ENCODE results near the gene WIPF1. TPM values are rescaled to one million over a fixed set of nuclear protein-coding genes. Genes with fewer than 3 reads are reported as not detected.

WIPF1 gene
- 10 to 100 TPM; 26.7 to 30.8 (median 28.4) TPM for polyA plus RNA-seq (ENCODE audit: insufficient read length in 4 of 4)

GRCh38 chr2:174597345-174598047 lies at the start of gene WIPF1:
WIPF1 (minus strand) TSS chr2:174597804; CDS start chr2:174585573, 12,231 bp downstream.
- DNase-seq (ENCODE audit: low read depth in 4 of 4, low spot score in 3 of 4), result no peak

- DNase-seq (ENCODE audit: low read depth in 4 of 4, low spot score in 3 of 4), result no peak
Measured at GRCh38 chr2:174645296-174645695, 47.7 kb upstream of the WIPF1 start.

- DNase-seq (ENCODE audit: low read depth in 4 of 4, low spot score in 3 of 4), result no peak
Measured at GRCh38 chr2:174644406-174644805, 46.8 kb upstream of the WIPF1 start.

- DNase-seq (ENCODE audit: low read depth in 4 of 4, low spot score in 3 of 4), result no peak
Measured at GRCh38 chr2:174643356-174643755, 45.8 kb upstream of the WIPF1 start.

GRCh38 chr2:174641168-174641567 lies 43.6 kb upstream of the WIPF1 start:
- DNase-seq (ENCODE audit: low read depth in 4 of 4, low spot score in 3 of 4), result no peak

- DNase-seq (ENCODE audit: low read depth in 4 of 4, low spot score in 3 of 4), result no peak
Measured at GRCh38 chr2:174636987-174637386, 39.4 kb upstream of the WIPF1 start.

GRCh38 chr2:174635776-174636404 lies 38.3 kb upstream of the WIPF1 start:
- no peak for DNase-seq (ENCODE audit: low read depth in 4 of 4, low spot score in 3 of 4)

- no peak for DNase-seq (ENCODE audit: low read depth in 4 of 4, low spot score in 3 of 4)
Measured at GRCh38 chr2:174635015-174635593, 37.5 kb upstream of the WIPF1 start.

- no peak for DNase-seq (ENCODE audit: low read depth in 4 of 4, low spot score in 3 of 4)
Measured at GRCh38 chr2:174634130-174635014, 36.8 kb upstream of the WIPF1 start.

GRCh38 chr2:174633623-174633930 lies 36.0 kb upstream of the WIPF1 start:
- DNase-seq (ENCODE audit: low read depth in 4 of 4, low spot score in 3 of 4), result peak; percentile 34 to 51 (median 44)

GRCh38 chr2:174632841-174633622 lies 35.4 kb upstream of the WIPF1 start:
- no peak for DNase-seq (ENCODE audit: low read depth in 4 of 4, low spot score in 3 of 4)

GRCh38 chr2:174631009-174631981 lies 33.7 kb upstream of the WIPF1 start:
- DNase-seq (ENCODE audit: low read depth in 4 of 4, low spot score in 3 of 4), result no peak

GRCh38 chr2:174630107-174630506 lies 32.5 kb upstream of the WIPF1 start:
- DNase-seq (ENCODE audit: low read depth in 4 of 4, low spot score in 3 of 4), result no peak

GRCh38 chr2:174629506-174629905 lies 31.9 kb upstream of the WIPF1 start:
- no peak for DNase-seq (ENCODE audit: low read depth in 4 of 4, low spot score in 3 of 4)

- DNase-seq (ENCODE audit: low read depth in 4 of 4, low spot score in 3 of 4), result no peak
Measured at GRCh38 chr2:174628528-174629169, 31.0 kb upstream of the WIPF1 start.

GRCh38 chr2:174627216-174627615 lies 29.6 kb upstream of the WIPF1 start:
- DNase-seq (ENCODE audit: low read depth in 4 of 4, low spot score in 3 of 4), result no peak

GRCh38 chr2:174624895-174625430 lies 27.4 kb upstream of the WIPF1 start:
- DNase-seq (ENCODE audit: low read depth in 4 of 4, low spot score in 3 of 4), result no peak

- DNase-seq (ENCODE audit: low read depth in 4 of 4, low spot score in 3 of 4), result no peak
Measured at GRCh38 chr2:174623690-174624089, 26.1 kb upstream of the WIPF1 start.

Data from right renal pelvis (tissue), 4 donors.